ENCODE results near the gene KPNA5. TPM values are rescaled to one million over a fixed set of nuclear protein-coding genes. Genes with fewer than 3 reads are reported as not detected.

Gene KPNA5
- total and polyA plus RNA-seq, 4 donors, result 2.2 to 34.3 (median 7.3) TPM

DNA sequence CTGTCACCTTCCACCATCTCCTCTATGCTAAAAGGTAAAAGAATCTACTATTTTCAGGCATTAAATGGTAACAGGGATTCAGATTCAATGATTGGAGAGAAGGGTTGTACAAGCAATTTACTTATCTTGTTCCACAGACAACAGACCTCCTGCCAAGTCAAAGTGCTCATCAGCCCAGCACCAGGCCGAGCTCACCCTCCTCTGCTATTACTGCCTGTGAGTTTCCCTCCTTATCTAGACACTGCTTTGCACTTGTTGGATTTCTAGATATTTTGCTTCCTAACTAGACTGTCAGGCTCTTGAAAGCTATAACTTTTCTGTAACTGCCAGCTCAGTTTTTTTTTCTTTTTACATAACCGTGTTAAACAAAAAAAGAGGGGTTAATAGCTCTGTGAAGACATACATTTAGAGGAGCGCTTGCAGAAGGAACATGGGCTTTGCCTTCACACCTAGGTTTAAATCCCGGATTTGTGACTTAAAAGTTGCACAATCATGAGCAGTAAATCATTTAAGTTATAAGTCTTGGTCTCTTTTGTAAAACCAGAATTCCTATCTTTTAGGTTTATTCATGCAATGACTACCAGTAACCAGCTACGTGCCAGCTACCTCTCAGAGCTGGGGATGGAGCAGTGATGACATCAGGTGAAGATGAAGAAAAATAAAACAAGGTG lies 85.6 kb downstream of the KPNA5 start:
- TF ChIP-seq, protein P1, sequence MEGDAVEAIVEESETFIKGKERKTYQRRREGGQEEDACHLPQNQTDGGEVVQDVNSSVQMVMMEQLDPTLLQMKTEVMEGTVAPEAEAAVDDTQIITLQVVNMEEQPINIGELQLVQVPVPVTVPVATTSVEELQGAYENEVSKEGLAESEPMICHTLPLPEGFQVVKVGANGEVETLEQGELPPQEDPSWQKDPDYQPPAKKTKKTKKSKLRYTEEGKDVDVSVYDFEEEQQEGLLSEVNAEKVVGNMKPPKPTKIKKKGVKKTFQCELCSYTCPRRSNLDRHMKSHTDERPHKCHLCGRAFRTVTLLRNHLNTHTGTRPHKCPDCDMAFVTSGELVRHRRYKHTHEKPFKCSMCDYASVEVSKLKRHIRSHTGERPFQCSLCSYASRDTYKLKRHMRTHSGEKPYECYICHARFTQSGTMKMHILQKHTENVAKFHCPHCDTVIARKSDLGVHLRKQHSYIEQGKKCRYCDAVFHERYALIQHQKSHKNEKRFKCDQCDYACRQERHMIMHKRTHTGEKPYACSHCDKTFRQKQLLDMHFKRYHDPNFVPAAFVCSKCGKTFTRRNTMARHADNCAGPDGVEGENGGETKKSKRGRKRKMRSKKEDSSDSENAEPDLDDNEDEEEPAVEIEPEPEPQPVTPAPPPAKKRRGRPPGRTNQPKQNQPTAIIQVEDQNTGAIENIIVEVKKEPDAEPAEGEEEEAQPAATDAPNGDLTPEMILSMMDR (IDR thresholded peaks at IDR 0.05; ENCODE audit: control extremely low read depth, extremely low read depth), result no peak
- WGBS, 2 donors, result 71 to 73% methylated on average over 5 of the region's 5 CpGs
- no peak for ATAC-seq (ENCODE audit: insufficient read depth, low FRiP score)
- Histone ChIP-seq H3K27ac (ENCODE audit: low read depth in 1 of 2, low read length in 1 of 2) (no peak overlapping the region), H3K4me3 (no peak overlapping the region), H3K9ac (ENCODE audit: insufficient read depth in 1 of 2, low read length in 2 of 2) (no peak overlapping the region), H3K36me3 (ENCODE audit: control insufficient read depth in 4 of 4, insufficient read depth in 4 of 4, low read length in 4 of 4) (peaks cover 0 to 3% (median 0%) of the 10 kb centered on the region in 4 donors), H3K27me3 (ENCODE audit: control insufficient read depth in 3 of 3, insufficient read depth in 3 of 3, low read length in 2 of 3) (peaks cover 0 to 2% (median 0%) of the 10 kb centered on the region in 3 donors), H3K9me3 (ENCODE audit: control insufficient read depth in 4 of 4, insufficient read depth in 3 of 4, low read length in 3 of 4) (no peaks in the 10 kb centered on the region), H3K4me1 (ENCODE audit: control insufficient read depth in 5 of 5, insufficient read depth in 5 of 5, low read length in 5 of 5) (peaks cover 0 to 40% (median 0%) of the 10 kb centered on the region in 5 donors)
- DNase-seq, result peak; percentile 17 to 38 (median 31)

DNA sequence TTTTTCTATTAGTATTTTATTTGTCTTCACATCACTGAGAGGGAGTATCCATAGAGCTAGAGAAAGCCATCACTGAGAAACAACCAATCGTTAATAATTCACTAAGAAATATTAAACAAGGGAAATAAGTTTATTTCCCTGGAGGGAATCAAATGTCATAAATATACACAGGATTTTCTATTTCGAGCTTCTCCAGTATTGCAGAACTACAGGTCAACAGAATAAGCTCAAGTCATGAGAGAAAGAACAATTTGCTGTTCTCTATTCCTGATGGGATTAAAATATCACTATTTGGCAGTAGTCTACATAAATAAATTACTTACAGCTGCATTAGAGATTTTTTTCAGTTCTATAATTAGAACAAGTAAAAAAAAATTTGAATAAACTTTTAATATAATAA lies 86.7 kb downstream of the KPNA5 start:
- DNase-seq, result peak in 2 of 3 donors; percentile 41 to 50
- no peaks in the 10 kb centered on the region for H3K9me3 ChIP-seq (ENCODE audit: control insufficient read depth in 4 of 4, insufficient read depth in 3 of 4, low read length in 3 of 4)
- no peak overlapping the region for H3K9ac ChIP-seq (ENCODE audit: insufficient read depth in 1 of 2, low read length in 2 of 2)
- TF ChIP-seq, protein P1 (IDR thresholded peaks at IDR 0.05; ENCODE audit: control extremely low read depth, extremely low read depth), result no peak
- ATAC-seq (ENCODE audit: insufficient read depth, low FRiP score), result no peak
- H3K4me1 ChIP-seq (ENCODE audit: control insufficient read depth in 5 of 5, insufficient read depth in 5 of 5, low read length in 5 of 5), result peaks cover 0 to 34% (median 0%) of the 10 kb centered on the region in 5 donors
- WGBS, 2 donors, result 68 to 83% methylated on average over 2 of the region's 2 CpGs
- no peak overlapping the region for H3K4me3 ChIP-seq
- H3K27ac ChIP-seq (ENCODE audit: low read depth in 1 of 2, low read length in 1 of 2), result no peak overlapping the region
- peaks cover 0 to 2% (median 0%) of the 10 kb centered on the region in 3 donors for H3K27me3 ChIP-seq (ENCODE audit: control insufficient read depth in 3 of 3, insufficient read depth in 3 of 3, low read length in 2 of 3)
- peaks cover 0 to 3% (median 0%) of the 10 kb centered on the region in 4 donors for H3K36me3 ChIP-seq (ENCODE audit: control insufficient read depth in 4 of 4, insufficient read depth in 4 of 4, low read length in 4 of 4)

DNA sequence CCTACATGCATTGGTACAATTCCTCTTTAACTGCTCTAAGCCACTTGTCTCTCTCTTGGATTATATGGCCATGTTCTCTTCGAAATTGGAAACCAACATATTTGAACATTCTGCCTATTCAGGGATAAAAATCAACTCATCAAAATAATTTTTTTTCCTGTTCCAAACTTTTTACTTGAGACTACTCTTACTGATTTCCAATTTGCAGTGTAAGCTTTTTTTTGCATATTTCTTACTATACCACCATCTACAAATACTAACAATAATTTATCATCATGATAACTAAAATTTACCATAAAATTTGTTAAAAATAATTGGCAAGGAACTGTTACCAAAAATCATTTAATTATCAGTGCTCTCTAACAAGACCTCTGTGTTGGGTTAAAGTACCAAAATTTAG lies 91.4 kb downstream of the KPNA5 start:
- TF ChIP-seq, protein P1 (IDR thresholded peaks at IDR 0.05; ENCODE audit: control extremely low read depth, extremely low read depth), result no peak
- ATAC-seq (ENCODE audit: insufficient read depth, low FRiP score), result no peak
- Histone ChIP-seq H3K27me3 (ENCODE audit: control insufficient read depth in 3 of 3, insufficient read depth in 3 of 3, low read length in 2 of 3) (no peaks in the 10 kb centered on the region), H3K27ac (ENCODE audit: low read depth in 1 of 2, low read length in 1 of 2) (no peak overlapping the region), H3K36me3 (ENCODE audit: control insufficient read depth in 4 of 4, insufficient read depth in 4 of 4, low read length in 4 of 4) (no peaks in the 10 kb centered on the region), H3K4me3 (no peak overlapping the region), H3K9ac (ENCODE audit: insufficient read depth in 1 of 2, low read length in 2 of 2) (no peak overlapping the region), H3K4me1 (ENCODE audit: control insufficient read depth in 5 of 5, insufficient read depth in 5 of 5, low read length in 5 of 5) (peaks cover 0 to 11% (median 0%) of the 10 kb centered on the region in 5 donors), H3K9me3 (ENCODE audit: control insufficient read depth in 4 of 4, insufficient read depth in 3 of 4, low read length in 3 of 4) (no peaks in the 10 kb centered on the region)
- DNase-seq, result no peak
- WGBS, 2 donors, result 77 to 84% methylated on average over 1 of the region's 1 CpG

Data from lung (tissue), 12 donors.